Smooth muscle cell (in vitro differentiated cells): ENCODE results near the gene OOSP3. TPM values are rescaled to one million over a fixed set of nuclear protein-coding genes. Genes with fewer than 3 reads are reported as not detected.

Experiments used
- DNase-seq: peaks from one replicate; lab custom pipeline; 2025; ENCODE audit not compliant: unreplicated experiment; lab: John Stamatoyannopoulos, UW
- H2AFZ ChIP-seq: fragments of 200-600 bp; sonication (generic); 2 replicates; pipeline ENCODE4 v1.6.0; 2016; ENCODE audit warnings: antibody characterized with exemption, low read depth, mild to moderate bottlenecking
- H3F3A ChIP-seq: fragments of 200-600 bp; sonication (generic); 2 replicates; pipeline ENCODE4 v1.6.0; 2017; ENCODE audit warnings: antibody characterized with exemption, low read depth
- H3K27ac ChIP-seq: fragments of 200-600 bp; sonication (generic); 2 replicates; pipeline ENCODE4 v1.5.1; 2016; ENCODE audit warnings: low read depth, mild to moderate bottlenecking
- H3K27me3 ChIP-seq: fragments of 200-600 bp; sonication (generic); 2 replicates; pipeline ENCODE4 v1.6.1; 2016; ENCODE audit warnings: low read depth, mild to moderate bottlenecking
- H3K36me3 ChIP-seq: fragments of 200-600 bp; sonication (generic); 2 replicates; pipeline ENCODE4 v1.5.1; 2016; ENCODE audit warnings: low read depth
- H3K4me1 ChIP-seq: fragments of 200-600 bp; sonication (generic); 2 replicates; pipeline ENCODE4 v1.5.1; 2016; ENCODE audit warnings: low read depth
- H3K4me2 ChIP-seq: fragments of 200-600 bp; sonication (generic); 2 replicates; pipeline ENCODE4 v1.6.0; 2016; ENCODE audit warnings: mild to moderate bottlenecking
- H3K4me3 ChIP-seq: fragments of 200-600 bp; sonication (generic); 2 replicates; pipeline ENCODE4 v1.5.1; 2016; ENCODE audit warnings: mild to moderate bottlenecking
- H3K79me2 ChIP-seq: fragments of 200-600 bp; sonication (generic); 2 replicates; pipeline ENCODE4 v1.6.0; 2016; ENCODE audit warnings: low read depth, mild to moderate bottlenecking
- H3K9ac ChIP-seq: fragments of 200-600 bp; sonication (generic); 2 replicates; pipeline ENCODE4 v1.6.0; 2016; ENCODE audit warnings: low read depth
- H3K9me3 ChIP-seq: fragments of 200-600 bp; sonication (generic); replicated peaks from 2 replicates; pipeline ENCODE4 v1.5.1; 2016; ENCODE audit warnings: low read depth
- H4K20me1 ChIP-seq: fragments of 200-600 bp; sonication (generic); 2 replicates; pipeline ENCODE4 v1.6.0; 2016; ENCODE audit warnings: low read depth
- WGBS: methylation state at CpG from one replicate; pipeline ENCODE4 v1.1.7; 2016; ENCODE audit warnings: low lambda C conversion rate; 5-methylcytosine and 5-hydroxymethylcytosine counted together
- polyA plus RNA-seq: library from polyadenylated mRNA; unstranded; fragments of >200 nt; fragmentation: Nextera tagmentation; extraction: Ambion mirVana; gene quantifications from 2 replicates; pipeline ENCODE4 v1.2.1, GENCODE V29; 2016
- total RNA-seq: library from RNA; depleted of rRNA; stranded (reverse); fragments of >200 nt; gene quantifications from 2 replicates; pipeline ENCODE4 v1.2.3, GENCODE V29; 2014
- TF ChIP-seq, protein P1 (sequence below): fragments of 200-600 bp; sonication (generic); IDR thresholded peaks from 2 replicates; pipeline ENCODE4 v1.5.1; 2017; ENCODE audit warnings: borderline replicate concordance, mild to moderate bottlenecking, antibody characterized with exemption; ENCODE audit not compliant: insufficient read depth, poor library complexity, severe bottlenecking

The OOSP3 gene
- total and polyA plus RNA-seq, 2 experiments from 2014 or later = not detected

DNA sequence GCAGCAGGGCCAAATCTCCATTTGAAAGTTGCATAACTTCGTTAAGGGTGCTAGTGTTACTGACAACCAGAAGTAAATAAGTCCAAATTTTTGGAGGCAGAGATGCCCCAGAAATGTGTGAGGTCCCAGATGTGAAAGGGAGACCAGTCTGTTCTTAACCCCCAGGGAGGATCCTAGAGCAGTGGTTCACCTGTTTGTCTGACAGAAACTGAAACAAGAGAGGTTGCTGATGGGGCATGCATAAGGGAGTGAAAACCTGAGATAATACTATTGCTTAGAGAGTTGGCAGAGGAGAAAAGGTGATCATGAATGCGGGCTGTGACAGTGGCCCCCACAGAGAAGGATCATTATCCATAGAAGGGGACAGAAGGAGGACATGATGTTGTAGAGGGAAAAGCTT, 37.1 kb upstream of the OOSP3 start:
- DNase-seq = no peak
- no peak overlapping the region for H3K4me3 ChIP-seq
- H3K36me3 ChIP-seq = no peaks in the 10 kb centered on the region
- no peaks in the 10 kb centered on the region for H4K20me1 ChIP-seq
- no peaks in the 10 kb centered on the region for H3K79me2 ChIP-seq
- no peaks in the 10 kb centered on the region for H3K9me3 ChIP-seq
- H3K9ac ChIP-seq = no peak overlapping the region
- TF ChIP-seq, protein P1, sequence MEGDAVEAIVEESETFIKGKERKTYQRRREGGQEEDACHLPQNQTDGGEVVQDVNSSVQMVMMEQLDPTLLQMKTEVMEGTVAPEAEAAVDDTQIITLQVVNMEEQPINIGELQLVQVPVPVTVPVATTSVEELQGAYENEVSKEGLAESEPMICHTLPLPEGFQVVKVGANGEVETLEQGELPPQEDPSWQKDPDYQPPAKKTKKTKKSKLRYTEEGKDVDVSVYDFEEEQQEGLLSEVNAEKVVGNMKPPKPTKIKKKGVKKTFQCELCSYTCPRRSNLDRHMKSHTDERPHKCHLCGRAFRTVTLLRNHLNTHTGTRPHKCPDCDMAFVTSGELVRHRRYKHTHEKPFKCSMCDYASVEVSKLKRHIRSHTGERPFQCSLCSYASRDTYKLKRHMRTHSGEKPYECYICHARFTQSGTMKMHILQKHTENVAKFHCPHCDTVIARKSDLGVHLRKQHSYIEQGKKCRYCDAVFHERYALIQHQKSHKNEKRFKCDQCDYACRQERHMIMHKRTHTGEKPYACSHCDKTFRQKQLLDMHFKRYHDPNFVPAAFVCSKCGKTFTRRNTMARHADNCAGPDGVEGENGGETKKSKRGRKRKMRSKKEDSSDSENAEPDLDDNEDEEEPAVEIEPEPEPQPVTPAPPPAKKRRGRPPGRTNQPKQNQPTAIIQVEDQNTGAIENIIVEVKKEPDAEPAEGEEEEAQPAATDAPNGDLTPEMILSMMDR = no peak
- no peak overlapping the region for H3K27ac ChIP-seq
- H3K4me2 ChIP-seq = no peak overlapping the region
- no peak overlapping the region for H2AFZ ChIP-seq
- H3F3A ChIP-seq = no peaks in the 10 kb centered on the region
- 83% methylated on average over 2 of the region's 2 CpGs for WGBS
- H3K4me1 ChIP-seq = no peaks in the 10 kb centered on the region
- no peaks in the 10 kb centered on the region for H3K27me3 ChIP-seq

DNA sequence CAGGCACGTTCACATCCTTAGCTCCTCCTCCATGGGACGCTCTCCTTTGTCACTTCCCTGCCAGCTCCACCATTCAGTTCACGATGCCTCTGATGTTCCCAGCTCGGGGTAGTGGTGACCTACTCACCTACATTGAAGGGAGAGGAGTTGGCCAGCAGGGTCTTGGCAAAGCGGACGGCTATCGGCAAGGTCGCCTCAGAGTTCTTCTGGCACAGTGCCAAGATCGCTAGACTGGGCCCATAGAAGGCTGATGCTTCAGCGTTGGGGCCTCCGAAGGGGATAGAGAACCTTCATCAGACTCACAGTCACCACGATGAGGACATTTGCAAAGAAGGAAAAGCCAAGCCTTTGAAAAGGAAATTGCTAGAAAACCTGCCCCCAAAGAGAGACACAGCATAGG, 36.3 kb upstream of the OOSP3 start:
- no peaks in the 10 kb centered on the region for H3K4me1 ChIP-seq
- H3K36me3 ChIP-seq = no peaks in the 10 kb centered on the region
- no peaks in the 10 kb centered on the region for H3K9me3 ChIP-seq
- no peak overlapping the region for H2AFZ ChIP-seq
- H3K4me2 ChIP-seq = no peak overlapping the region
- H3K4me3 ChIP-seq = no peak overlapping the region
- no peak for DNase-seq
- H3K79me2 ChIP-seq = no peaks in the 10 kb centered on the region
- no peaks in the 10 kb centered on the region for H3F3A ChIP-seq
- 91% methylated on average over 12 of the region's 12 CpGs for whole genome bisulfite sequencing
- H3K27me3 ChIP-seq = no peaks in the 10 kb centered on the region
- no peaks in the 10 kb centered on the region for H4K20me1 ChIP-seq
- no peak overlapping the region for H3K27ac ChIP-seq
- TF ChIP-seq, protein P1 = no peak
- no peak overlapping the region for H3K9ac ChIP-seq

DNA sequence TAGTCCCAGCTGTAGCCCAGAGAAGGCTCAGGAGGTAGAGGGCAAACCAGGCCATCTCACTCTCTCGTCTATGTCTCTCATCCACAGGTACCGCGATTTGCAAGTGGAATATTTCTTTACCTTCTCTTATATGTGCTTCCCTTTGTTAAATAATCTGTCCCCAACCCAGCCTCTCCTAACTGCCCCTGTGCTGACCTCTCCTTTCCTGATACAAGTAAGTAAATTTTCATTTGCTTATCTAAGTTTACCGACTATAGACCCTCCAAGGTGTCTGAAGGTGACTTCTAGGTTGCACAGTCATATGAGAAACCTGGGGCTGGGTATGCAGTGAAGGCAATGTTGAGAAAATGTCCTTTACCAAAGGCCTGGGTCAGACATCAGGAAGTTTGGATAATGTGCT, 33.2 kb upstream of the OOSP3 start, which contains the start of gene CBLIF:
CBLIF (minus strand) TSS at position 101 of the 400 bp plus-strand sequence; CDS start at position 55, 46 bp downstream.
- Histone ChIP-seq H2AFZ (no peak within 1 kb of the TSS), H3F3A (no peaks in the 10 kb centered on the region), H3K27ac (no peak within 1 kb of the TSS), H3K9ac (no peak within 1 kb of the TSS), H3K9me3 (no peaks in the 10 kb centered on the region), H3K4me1 (no peaks in the 10 kb centered on the region), H3K4me3 (no peak within 1 kb of the TSS), H4K20me1 (no peaks in the 10 kb centered on the region), H3K27me3 (no peaks in the 10 kb centered on the region), H3K79me2 (no peaks in the 10 kb centered on the region), H3K36me3 (no peaks in the 10 kb centered on the region), H3K4me2 (no peak within 1 kb of the TSS)
- 89% methylated on average over 4 of the region's 4 CpGs for WGBS
- no peak for DNase-seq
- TF ChIP-seq, protein P1 = no peak

DNA sequence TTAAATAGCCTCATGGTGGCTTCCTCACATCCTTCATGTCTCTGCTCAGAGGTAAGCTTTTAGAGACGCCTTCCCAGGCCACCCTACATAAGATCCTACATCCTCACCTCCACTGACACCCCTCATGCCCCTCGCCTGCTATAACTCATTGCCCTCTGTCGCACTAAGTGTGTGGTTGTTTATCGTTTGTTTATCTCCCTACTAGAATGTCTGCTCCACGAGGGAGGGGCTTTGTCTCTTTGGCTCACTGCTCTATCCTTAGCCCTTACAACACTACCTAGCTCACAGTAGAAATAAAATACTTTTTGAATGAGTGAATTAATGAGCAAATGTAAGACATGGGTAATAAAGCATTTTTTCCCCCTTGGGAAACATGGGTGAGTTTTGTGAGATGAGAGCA, 32.0 kb upstream of the OOSP3 start:
- H3K27me3 ChIP-seq = no peaks in the 10 kb centered on the region
- H3K9me3 ChIP-seq = no peaks in the 10 kb centered on the region
- TF ChIP-seq, protein P1 = no peak
- WGBS = 84% methylated on average over 5 of the region's 5 CpGs
- H2AFZ ChIP-seq = no peak overlapping the region
- no peaks in the 10 kb centered on the region for H4K20me1 ChIP-seq
- no peak for DNase-seq
- no peak overlapping the region for H3K4me3 ChIP-seq
- H3K4me2 ChIP-seq = no peak overlapping the region
- H3F3A ChIP-seq = no peaks in the 10 kb centered on the region
- H3K36me3 ChIP-seq = no peaks in the 10 kb centered on the region
- H3K9ac ChIP-seq = no peak overlapping the region
- H3K27ac ChIP-seq = no peak overlapping the region
- no peaks in the 10 kb centered on the region for H3K79me2 ChIP-seq
- H3K4me1 ChIP-seq = no peaks in the 10 kb centered on the region
